SK-N-SH treated with all-trans-retinoic acid at 6 μM for 48 hours (cell line): ENCODE measurements around the gene CFAP58.

Experiments
- ATAC-seq: fragments of 200-7000 bp; cut with Tn5 transposase; 3 replicates; pipeline ENCODE4 v1.9.1; 2020; ENCODE audit warnings: mild to moderate bottlenecking, moderate library complexity
- ARNTL ChIP-seq: fragments of 450-650 bp; formaldehyde crosslinking; IDR thresholded peaks from 2 replicates; pipeline ENCODE4 v1.5.0; 2020; ENCODE audit warnings: low read depth, mild to moderate bottlenecking, moderate library complexity, borderline replicate concordance
- CSDC2 ChIP-seq: fragments of 250-450 bp; sonication (Bioruptor Pico); IDR thresholded peaks from 2 replicates; pipeline ENCODE4 v1.5.0; 2020; ENCODE audit warnings: mild to moderate bottlenecking, moderate library complexity
- CSRNP3 ChIP-seq: fragments of 250-450 bp; sonication (Bioruptor Pico); IDR thresholded peaks from 2 replicates; pipeline ENCODE4 v1.5.1; 2021; ENCODE audit warnings: mild to moderate bottlenecking, moderate library complexity
- ISL1 ChIP-seq: fragments of 250-450 bp; sonication (Bioruptor Pico); IDR thresholded peaks from 2 replicates; pipeline ENCODE4 v2.1.2; 2022; ENCODE audit warnings: mild to moderate bottlenecking, moderate library complexity
- OSR1 ChIP-seq: fragments of 250-450 bp; sonication (Bioruptor Pico); IDR thresholded peaks from 2 replicates; pipeline ENCODE4 v1.8.0; 2022; ENCODE audit warnings: moderate library complexity, mild to moderate bottlenecking, inconsistent platforms
- PPARA ChIP-seq: fragments of 250-450 bp; sonication (Bioruptor Pico); IDR thresholded peaks from 2 replicates; pipeline ENCODE4 v1.5.0; 2020; ENCODE audit warnings: mild to moderate bottlenecking, borderline replicate concordance
- RARB ChIP-seq: fragments of 250-450 bp; sonication (Bioruptor Pico); IDR thresholded peaks from 2 replicates; pipeline ENCODE4 v1.8.0; 2021; ENCODE audit warnings: mild to moderate bottlenecking, moderate library complexity
- SNAI2 ChIP-seq: fragments of 250-450 bp; sonication (Bioruptor Pico); IDR thresholded peaks from 2 replicates; pipeline ENCODE4 v1.5.0; 2020; ENCODE audit warnings: mild to moderate bottlenecking, moderate library complexity
- TCF4 ChIP-seq: fragments of 250-450 bp; sonication (Bioruptor Pico); IDR thresholded peaks from 2 replicates; pipeline ENCODE4 v1.8.0; 2021; ENCODE audit warnings: mild to moderate bottlenecking, moderate library complexity, borderline replicate concordance
- ZC3H10 ChIP-seq: fragments of 250-450 bp; sonication (Bioruptor Pico); IDR thresholded peaks from 2 replicates; pipeline ENCODE4 v1.5.1; 2021; ENCODE audit warnings: mild to moderate bottlenecking, moderate library complexity
- ZFP3 ChIP-seq: fragments of 250-450 bp; sonication (Bioruptor Pico); IDR thresholded peaks from 2 replicates; pipeline ENCODE4 v1.5.0; 2020; ENCODE audit warnings: mild to moderate bottlenecking, moderate library complexity
- ZFP30 ChIP-seq: fragments of 450-650 bp; formaldehyde crosslinking; IDR thresholded peaks from 2 replicates; pipeline ENCODE4 v1.5.0; 2022; ENCODE audit warnings: mild to moderate bottlenecking, moderate library complexity
- ZNF70 ChIP-seq: fragments of 450-650 bp; formaldehyde crosslinking; IDR thresholded peaks from 2 replicates; pipeline ENCODE4 v1.5.0; 2020; ENCODE audit warnings: mild to moderate bottlenecking, moderate library complexity
- TF ChIP-seq, protein P1 (sequence below): fragments of 250-450 bp; sonication (Bioruptor Pico); IDR thresholded peaks from 2 replicates; pipeline ENCODE4 v1.8.0; 2020; ENCODE audit warnings: mild to moderate bottlenecking, moderate library complexity, borderline replicate concordance
- TF ChIP-seq, protein P2 (sequence below): fragments of 250-450 bp; sonication (Bioruptor Pico); IDR thresholded peaks from 2 replicates; pipeline ENCODE4 v1.5.0; 2020; ENCODE audit warnings: mild to moderate bottlenecking, moderate library complexity
- TF ChIP-seq, protein P3 (sequence below): fragments of 250-450 bp; sonication (Bioruptor Pico); IDR thresholded peaks from 2 replicates; pipeline ENCODE4 v1.5.1; 2020; ENCODE audit warnings: low read depth, mild to moderate bottlenecking, moderate library complexity

CFAP58 gene

DNA sequence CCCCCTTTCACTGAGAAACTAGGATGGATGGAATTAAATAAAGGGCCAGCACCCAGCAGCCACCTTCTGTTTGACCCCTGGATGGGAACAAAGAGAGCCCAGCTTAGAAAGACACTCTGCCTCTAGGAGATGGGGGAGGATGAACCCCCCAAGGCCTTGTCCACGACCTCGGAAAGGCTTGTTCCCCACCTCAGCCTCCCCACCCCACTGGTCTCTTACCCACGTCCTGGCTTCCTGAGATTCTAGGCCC is 25.1 kb upstream of the CFAP58 start (continued):
- TF ChIP-seq, protein P1, sequence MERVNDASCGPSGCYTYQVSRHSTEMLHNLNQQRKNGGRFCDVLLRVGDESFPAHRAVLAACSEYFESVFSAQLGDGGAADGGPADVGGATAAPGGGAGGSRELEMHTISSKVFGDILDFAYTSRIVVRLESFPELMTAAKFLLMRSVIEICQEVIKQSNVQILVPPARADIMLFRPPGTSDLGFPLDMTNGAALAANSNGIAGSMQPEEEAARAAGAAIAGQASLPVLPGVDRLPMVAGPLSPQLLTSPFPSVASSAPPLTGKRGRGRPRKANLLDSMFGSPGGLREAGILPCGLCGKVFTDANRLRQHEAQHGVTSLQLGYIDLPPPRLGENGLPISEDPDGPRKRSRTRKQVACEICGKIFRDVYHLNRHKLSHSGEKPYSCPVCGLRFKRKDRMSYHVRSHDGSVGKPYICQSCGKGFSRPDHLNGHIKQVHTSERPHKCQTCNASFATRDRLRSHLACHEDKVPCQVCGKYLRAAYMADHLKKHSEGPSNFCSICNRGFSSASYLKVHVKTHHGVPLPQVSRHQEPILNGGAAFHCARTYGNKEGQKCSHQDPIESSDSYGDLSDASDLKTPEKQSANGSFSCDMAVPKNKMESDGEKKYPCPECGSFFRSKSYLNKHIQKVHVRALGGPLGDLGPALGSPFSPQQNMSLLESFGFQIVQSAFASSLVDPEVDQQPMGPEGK (CRISPR knock-in tag): no peak
- TF ChIP-seq SNAI2 (CRISPR knock-in tag) (no peak), CSDC2 (no peak), ZFP3 (CRISPR knock-in tag) (no peak)
- TF ChIP-seq, protein P2, sequence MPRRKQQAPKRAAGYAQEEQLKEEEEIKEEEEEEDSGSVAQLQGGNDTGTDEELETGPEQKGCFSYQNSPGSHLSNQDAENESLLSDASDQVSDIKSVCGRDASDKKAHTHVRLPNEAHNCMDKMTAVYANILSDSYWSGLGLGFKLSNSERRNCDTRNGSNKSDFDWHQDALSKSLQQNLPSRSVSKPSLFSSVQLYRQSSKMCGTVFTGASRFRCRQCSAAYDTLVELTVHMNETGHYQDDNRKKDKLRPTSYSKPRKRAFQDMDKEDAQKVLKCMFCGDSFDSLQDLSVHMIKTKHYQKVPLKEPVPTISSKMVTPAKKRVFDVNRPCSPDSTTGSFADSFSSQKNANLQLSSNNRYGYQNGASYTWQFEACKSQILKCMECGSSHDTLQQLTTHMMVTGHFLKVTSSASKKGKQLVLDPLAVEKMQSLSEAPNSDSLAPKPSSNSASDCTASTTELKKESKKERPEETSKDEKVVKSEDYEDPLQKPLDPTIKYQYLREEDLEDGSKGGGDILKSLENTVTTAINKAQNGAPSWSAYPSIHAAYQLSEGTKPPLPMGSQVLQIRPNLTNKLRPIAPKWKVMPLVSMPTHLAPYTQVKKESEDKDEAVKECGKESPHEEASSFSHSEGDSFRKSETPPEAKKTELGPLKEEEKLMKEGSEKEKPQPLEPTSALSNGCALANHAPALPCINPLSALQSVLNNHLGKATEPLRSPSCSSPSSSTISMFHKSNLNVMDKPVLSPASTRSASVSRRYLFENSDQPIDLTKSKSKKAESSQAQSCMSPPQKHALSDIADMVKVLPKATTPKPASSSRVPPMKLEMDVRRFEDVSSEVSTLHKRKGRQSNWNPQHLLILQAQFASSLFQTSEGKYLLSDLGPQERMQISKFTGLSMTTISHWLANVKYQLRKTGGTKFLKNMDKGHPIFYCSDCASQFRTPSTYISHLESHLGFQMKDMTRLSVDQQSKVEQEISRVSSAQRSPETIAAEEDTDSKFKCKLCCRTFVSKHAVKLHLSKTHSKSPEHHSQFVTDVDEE: no peak

GRCh38 chr10:104328896-104329710 is 24.5 kb upstream of the CFAP58 start:
- peak; percentile 68 for ATAC-seq
- TF ChIP-seq, protein P1 (CRISPR knock-in tag): 0 out of 2 replicates have a peak, but pooled peaks have one; percentile 7
- TF ChIP-seq ZFP3 (CRISPR knock-in tag) (0 out of 2 replicates have a peak, but pooled peaks have one; percentile 31), ARNTL (no peak)

- TF ChIP-seq PPARA (no peak), ZC3H10 (CRISPR knock-in tag) (no peak), SNAI2 (CRISPR knock-in tag) (no peak), ARNTL (no peak), OSR1 (no peak), CSRNP3 (no peak), CSDC2 (no peak), ZFP30 (CRISPR knock-in tag) (no peak), ISL1 (CRISPR knock-in tag) (no peak), RARB (no peak), TCF4 (CRISPR knock-in tag) (no peak), ZNF70 (no peak)
- TF ChIP-seq, protein P2: no peak
- TF ChIP-seq, protein P3, sequence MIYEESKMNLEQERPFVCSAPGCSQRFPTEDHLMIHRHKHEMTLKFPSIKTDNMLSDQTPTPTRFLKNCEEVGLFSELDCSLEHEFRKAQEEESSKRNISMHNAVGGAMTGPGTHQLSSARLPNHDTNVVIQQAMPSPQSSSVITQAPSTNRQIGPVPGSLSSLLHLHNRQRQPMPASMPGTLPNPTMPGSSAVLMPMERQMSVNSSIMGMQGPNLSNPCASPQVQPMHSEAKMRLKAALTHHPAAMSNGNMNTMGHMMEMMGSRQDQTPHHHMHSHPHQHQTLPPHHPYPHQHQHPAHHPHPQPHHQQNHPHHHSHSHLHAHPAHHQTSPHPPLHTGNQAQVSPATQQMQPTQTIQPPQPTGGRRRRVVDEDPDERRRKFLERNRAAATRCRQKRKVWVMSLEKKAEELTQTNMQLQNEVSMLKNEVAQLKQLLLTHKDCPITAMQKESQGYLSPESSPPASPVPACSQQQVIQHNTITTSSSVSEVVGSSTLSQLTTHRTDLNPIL (CRISPR knock-in tag): no peak
- ATAC-seq: peak; percentile 13
These were observed 23.9 kb upstream of the CFAP58 start for GRCh38 chr10:104329735-104330134.
